H1 (cell line): ENCODE measurements around the gene ARF6. TPM values are rescaled to one million over a fixed set of nuclear protein-coding genes. Genes with fewer than 3 reads are reported as not detected.
A peak's percentile ranks its signal among the peaks of the same experiment; 100 is the strongest.

Experiments used
- BRCA1 ChIP-seq: IDR thresholded peaks from 2 replicates; pipeline ENCODE4 v1.6.1; 2012; ENCODE audit warnings: low read depth, low read length, improper control_type of control experiment
- CHD2 ChIP-seq: IDR thresholded peaks from 2 replicates; pipeline ENCODE4 v1.6.1; 2012; ENCODE audit warnings: low read length, improper control_type of control experiment
- CHD7 ChIP-seq: fragments of 300-600 bp; sonication (generic); IDR thresholded peaks from 2 replicates; pipeline ENCODE4 v1.7.1; 2012; ENCODE audit warnings: low read length, moderate library complexity, mild to moderate bottlenecking, inconsistent platforms; ENCODE audit not compliant: insufficient replicate concordance
- GABPA ChIP-seq: IDR thresholded peaks from 2 replicates; pipeline ENCODE4 v1.6.1; 2011; ENCODE audit warnings: mild to moderate bottlenecking, low read length, moderate library complexity, borderline replicate concordance; ENCODE audit not compliant: insufficient read depth
- HDAC6 ChIP-seq: IDR thresholded peaks from one replicate; pipeline ENCODE4 v1.7.1; 2012; ENCODE audit warnings: low read depth, mild to moderate bottlenecking, inconsistent platforms, low read length, moderate library complexity
- MAX ChIP-seq: IDR thresholded peaks from 2 replicates; pipeline ENCODE4 v1.6.1; 2012; ENCODE audit warnings: inconsistent platforms
- POU5F1 ChIP-seq: IDR thresholded peaks from 2 replicates; pipeline ENCODE4 v1.6.1; 2011; ENCODE audit warnings: low read depth, mild to moderate bottlenecking, low read length, moderate library complexity
- SP4 ChIP-seq: IDR thresholded peaks from 2 replicates; pipeline ENCODE4 v1.6.1; 2012; ENCODE audit warnings: low read length, inconsistent platforms
- TEAD4 ChIP-seq: IDR thresholded peaks from 2 replicates; pipeline ENCODE4 v1.6.1; 2012; ENCODE audit warnings: low read depth, low read length, inconsistent platforms, mixed read lengths
- polyA plus RNA-seq, 7 experiments: library from polyadenylated mRNA; depleted of rRNA in 3 of 7; stranded (reverse) in 5 of 7; unstranded in 2 of 7; fragments of >200 nt in 5 of 7; fragments of 200-250 nt in 2 of 7; gene quantifications; 1 replicate in 5 of 7; 2 replicates in 1 of 7; 4 replicates in 1 of 7; pipeline versions ENCODE4 v1.2.1 to v1.2.3, GENCODE V29; 2011 to 2013; ENCODE audit warnings: missing spikeins in 2 of 7, mixed read lengths in 2 of 7
- total RNA-seq: library from RNA; stranded (reverse); fragmentation: NEBNext Ultra II Directional; extraction: Animal tissue kit (Norgen Biotek cat#: 25700); gene quantifications from 2 replicates; pipeline ENCODE4 v1.2.1, GENCODE V29; 2021

ARF6 gene
- total and polyA plus RNA-seq, 2 of the 8 experiments (the other 6 are each of a cell fraction or from before 2014, with no cell fraction given) = 17.2 to 56.7 TPM

- no peak for TF ChIP-seq CHD7
- TF ChIP-seq BRCA1 = no peak
- 0 out of 2 replicates have a peak, but pooled peaks have one; percentile 6 for TF ChIP-seq MAX
- no peak for TF ChIP-seq CHD2
- no peak for TF ChIP-seq TEAD4
- no peak for TF ChIP-seq SP4
- TF ChIP-seq POU5F1 = no peak
- TF ChIP-seq GABPA = no peak
- no peak for TF ChIP-seq HDAC6
These were observed 13.2 kb upstream of the ARF6 start (continued) for GRCh38 chr14:49879646-49880204.
